Measurements from ENCODE around the gene SPATA6L.

The SPATA6L gene

GRCh38 chr9:4548811-4549725, 117.2 kb downstream of the SPATA6L start:
- no peak for DNase-seq (ENCODE audit: low read depth)
